OCI-LY7 (cell line): ENCODE results near the gene ANKRD11.

Experiments
- CTCF ChIP-seq: fragments of 200-600 bp; sonication (generic); conservative IDR thresholded peaks from 2 replicates; pipeline ENCODE4 v1.5.1; 2014; ENCODE audit warnings: mild to moderate bottlenecking, antibody characterized with exemption, low read length, moderate library complexity, mixed read lengths
- EZH2phosphoT487 ChIP-seq: fragments of 200-600 bp; sonication (generic); IDR thresholded peaks from 2 replicates; pipeline ENCODE4 v1.6.1; 2018; ENCODE audit warnings: low read depth, borderline replicate concordance, mild to moderate bottlenecking, mixed run types, antibody characterized with exemption, low read length, moderate library complexity, mixed read lengths

- TF ChIP-seq CTCF (no peak), EZH2phosphoT487 (no peak)
Measured at GRCh38 chr16:89437251-89437987, 52.9 kb downstream of the ANKRD11 start.
